SK-MEL-5 (cell line): Measurements from ENCODE around the gene EML4. TPM values are rescaled to one million over a fixed set of nuclear protein-coding genes. Genes with fewer than 3 reads are reported as not detected.

Experiments
- DNase-seq: peaks from one replicate; pipeline ENCODE4 v3.0.0-alpha.2; 2016; ENCODE audit warnings: low read depth, low spot score
- in situ Hi-C: cut with HindIII; loops from 2 replicates; pipeline ENCODE4 v1.10.0; 2016; ENCODE audit warnings: low sequenced_read_pairs, high pct_unique_total_duplicates, low pct_unique_long_range_greater_than_20kb
- total RNA-seq: library from RNA; depleted of rRNA; stranded (reverse); fragments of >200 nt; shearing (Covaris generic); gene quantifications from 2 replicates; pipeline ENCODE4 v1.2.3, GENCODE V29; 2014

EML4 gene
- total RNA-seq, 1 experiment from 2014 or later, result 78.4 TPM

- in situ Hi-C loops, result no loop called here
- DNase-seq, result no peak
Measured at GRCh38 chr2:42229949-42230348, 60.8 kb downstream of the EML4 start.

GRCh38 chr2:42230891-42231290, 61.7 kb downstream of the EML4 start:
- DNase-seq, result no peak
- in situ Hi-C loops, result no loop called here

GRCh38 chr2:42232024-42232423, 62.9 kb downstream of the EML4 start:
- no peak for DNase-seq
- in situ Hi-C loops, result no loop called here

- DNase-seq, result no peak
- in situ Hi-C loops, result no loop called here
Measured at GRCh38 chr2:42233976-42234441, 64.9 kb downstream of the EML4 start.

- no peak for DNase-seq
- in situ Hi-C loops, result no loop called here
Measured at GRCh38 chr2:42236911-42237310, 67.8 kb downstream of the EML4 start.

GRCh38 chr2:42238644-42239288, 69.6 kb downstream of the EML4 start:
- in situ Hi-C loops, result no loop called here

GRCh38 chr2:42239289-42239661, 70.1 kb downstream of the EML4 start:
- no peak for DNase-seq
- in situ Hi-C loops, result no loop called here

More at GRCh38 chr2:42238644-42239288, 69.6 kb downstream of the EML4 start:
- DNase-seq, result peak; percentile 73

GRCh38 chr2:42239811-42240210, 70.7 kb downstream of the EML4 start:
- DNase-seq, result no peak
- in situ Hi-C loops, result no loop called here

GRCh38 chr2:42241517-42241916, 72.4 kb downstream of the EML4 start:
- in situ Hi-C loops, result no loop called here
- DNase-seq, result peak; percentile 21

- in situ Hi-C loops, result no loop called here
- no peak for DNase-seq
Measured at GRCh38 chr2:42243297-42243696, 74.1 kb downstream of the EML4 start.

GRCh38 chr2:42244520-42244919, 75.4 kb downstream of the EML4 start:
- in situ Hi-C loops, result no loop called here
- DNase-seq, result no peak

- no peak for DNase-seq
- in situ Hi-C loops, result no loop called here
Measured at GRCh38 chr2:42245396-42245795, 76.2 kb downstream of the EML4 start.

GRCh38 chr2:42246562-42246961, 77.4 kb downstream of the EML4 start:
- no peak for DNase-seq
- in situ Hi-C loops, result no loop called here

- in situ Hi-C loops, result no loop called here
- DNase-seq, result no peak
Measured at GRCh38 chr2:42248846-42249245, 79.7 kb downstream of the EML4 start.

- in situ Hi-C loops, result no loop called here
- DNase-seq, result no peak
Measured at GRCh38 chr2:42249284-42249683, 80.1 kb downstream of the EML4 start.

GRCh38 chr2:42249887-42250286, 80.7 kb downstream of the EML4 start:
- no peak for DNase-seq
- in situ Hi-C loops, result no loop called here

- no peak for DNase-seq
- in situ Hi-C loops, result no loop called here
Measured at GRCh38 chr2:42250925-42251324, 81.8 kb downstream of the EML4 start.

GRCh38 chr2:42252464-42252863, 83.3 kb downstream of the EML4 start:
- in situ Hi-C loops, result no loop called here
- peak; percentile 86 for DNase-seq

- in situ Hi-C loops, result no loop called here
- no peak for DNase-seq
Measured at GRCh38 chr2:42254186-42254895, 85.2 kb downstream of the EML4 start.
